CD1c-positive myeloid dendritic cell (primary cell): ENCODE measurements around the gene PRKCH.

Source experiments
- DNase-seq: peaks from one replicate; pipeline ENCODE4 v3.0.0-alpha.2; 2016; ENCODE audit errors: extremely low spot score

Gene PRKCH

GRCh38 chr14:61428261-61428660, 106.9 kb downstream of the PRKCH start:
- DNase-seq, result no peak

- DNase-seq, result no peak
Observed at GRCh38 chr14:61429316-61429715, 107.9 kb downstream of the PRKCH start.

- DNase-seq, result no peak
Observed at GRCh38 chr14:61430066-61430757, 108.8 kb downstream of the PRKCH start.

- no peak for DNase-seq
Observed at GRCh38 chr14:61433169-61433568, 111.8 kb downstream of the PRKCH start.

- DNase-seq, result no peak
Observed at GRCh38 chr14:61433828-61434227, 112.4 kb downstream of the PRKCH start.

- DNase-seq, result no peak
Observed at GRCh38 chr14:61434311-61434710, 112.9 kb downstream of the PRKCH start.

GRCh38 chr14:61435563-61436337, 114.4 kb downstream of the PRKCH start:
- DNase-seq, result no peak

- no peak for DNase-seq
Observed at GRCh38 chr14:61437381-61437780, 116.0 kb downstream of the PRKCH start.

GRCh38 chr14:61438036-61438435, 116.7 kb downstream of the PRKCH start:
- no peak for DNase-seq

GRCh38 chr14:61438497-61438859, 117.1 kb downstream of the PRKCH start:
- peak; percentile 64 for DNase-seq

GRCh38 chr14:61438860-61439765, 117.7 kb downstream of the PRKCH start:
- DNase-seq, result peak; percentile 84

- DNase-seq, result no peak
Observed at GRCh38 chr14:61439779-61440418, 118.5 kb downstream of the PRKCH start.

GRCh38 chr14:61443481-61443880, 122.1 kb downstream of the PRKCH start:
- DNase-seq, result no peak

GRCh38 chr14:61444215-61444768, 122.9 kb downstream of the PRKCH start:
- peak; percentile 54 for DNase-seq

- DNase-seq, result no peak
Observed at GRCh38 chr14:61451491-61451890, 130.1 kb downstream of the PRKCH start.

GRCh38 chr14:61451891-61452400, 130.6 kb downstream of the PRKCH start:
- no peak for DNase-seq

GRCh38 chr14:61452452-61452851, 131.1 kb downstream of the PRKCH start:
- DNase-seq, result peak; percentile 24

- DNase-seq, result no peak
Observed at GRCh38 chr14:61453103-61453767, 131.9 kb downstream of the PRKCH start.

GRCh38 chr14:61454545-61454944, 133.2 kb downstream of the PRKCH start:
- DNase-seq, result no peak

GRCh38 chr14:61455351-61455750, 134.0 kb downstream of the PRKCH start:
- no peak for DNase-seq

GRCh38 chr14:61456720-61457119, 135.3 kb downstream of the PRKCH start:
- DNase-seq, result peak; percentile 87
